NT2/D1 (cell line): ENCODE data around the gene SYT1.

ENCODE experiments used
- SUZ12 ChIP-seq: IDR thresholded peaks from 2 replicates; pipeline ENCODE4 v1.6.1; 2011; ENCODE audit not compliant: insufficient read length, insufficient read depth; ENCODE audit errors: extremely low read depth
- YY1 ChIP-seq: IDR thresholded peaks from 2 replicates; pipeline ENCODE4 v1.6.1; 2011; ENCODE audit not compliant: insufficient read length, insufficient read depth

DNA sequence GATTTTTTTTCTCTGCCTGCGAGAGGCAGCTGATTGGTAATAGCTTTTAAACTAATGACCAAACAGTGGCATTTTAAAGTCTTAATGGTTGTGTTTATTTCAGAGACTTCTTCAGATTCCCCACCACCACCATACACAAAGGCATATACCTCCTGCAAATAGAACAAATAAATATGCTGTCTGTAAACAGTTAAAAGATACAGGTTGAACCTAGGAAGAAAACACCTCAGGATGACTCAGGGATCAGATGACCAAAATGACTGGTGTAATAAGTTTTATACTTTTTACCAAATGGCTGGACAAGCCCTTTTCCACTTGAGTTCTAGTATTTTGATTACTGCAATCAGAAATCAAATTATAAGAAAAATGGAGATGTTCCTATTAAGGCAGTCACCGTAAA lies 462.1 kb downstream of the SYT1 start:
- TF ChIP-seq SUZ12 (no peak), YY1 (no peak)
